ENCODE measurements around the gene FBXL17. TPM values are rescaled to one million over a fixed set of nuclear protein-coding genes. Genes with fewer than 3 reads are reported as not detected.

FBXL17 gene
- total and polyA plus RNA-seq, 2 of the 4 experiments (the other 2 are of a cell fraction) = 3.9 to 8.1 TPM

GRCh38 chr5:108264533-108264932 is 117.4 kb downstream of the FBXL17 start:
- no TSS peak for BruUV-seq (replicated peaks)
- intact Hi-C loops (cut with micrococcal nuclease) = no loop called here
- no CpG with 5 or more reads among the region's 2 CpGs for WGBS, 2 experiments (ENCODE audit: extremely low coverage in 2 of 2, insufficient read length in 1 of 2)

More at GRCh38 chr5:108264533-108264932, 117.4 kb downstream of the FBXL17 start:
- H2AK5ac ChIP-seq (ENCODE audit: low read depth, low read length) = no peak overlapping the region
- no peak overlapping the region for H3K9ac ChIP-seq (ENCODE audit: low read depth, low read length)
- H3K23ac ChIP-seq (ENCODE audit: low read depth, low read length) = no peak overlapping the region
- H4K20me1 ChIP-seq (ENCODE audit: insufficient read depth, low read length) = no peaks in the 10 kb centered on the region
- no peaks in the 10 kb centered on the region for H3K9me3 ChIP-seq (ENCODE audit: control insufficient read depth, insufficient read depth, low read length)
- DNase-seq (no peak), ATAC-seq (ENCODE audit: low read depth) (no peak)
- no peak overlapping the region for H3K4me3 ChIP-seq (ENCODE audit: insufficient read depth, low read depth, low read length)
- no peak overlapping the region for H2AFZ ChIP-seq (replicated peaks; ENCODE audit: low read length, poor library complexity)
- POLR2A ChIA-PET (ENCODE audit: unreplicated experiment) = no interaction called here
- H4K8ac ChIP-seq (ENCODE audit: low read depth in 2 of 2, low read length in 2 of 2) = no peak overlapping the region
- dilution Hi-C loops (cut with HindIII; ENCODE audit: low sequenced_read_pairs, unreplicated experiment) = no loop called here
- H4K91ac ChIP-seq (ENCODE audit: insufficient read depth, low read depth, low read length) = no peak overlapping the region
- H3K27me3 ChIP-seq (ENCODE audit: control insufficient read depth, insufficient read depth, low read length) = no peaks in the 10 kb centered on the region
- H4K5ac ChIP-seq (ENCODE audit: low read depth, low read length) = no peak overlapping the region
- no peak overlapping the region for H2AK9ac ChIP-seq (replicated peaks; ENCODE audit: low read depth, low read length, poor library complexity)
- TF ChIP-seq MAZ (IDR thresholded peaks at IDR 0.05; ENCODE audit: borderline replicate concordance, low read depth, low read length) (no peak), RAD21 (IDR thresholded peaks at IDR 0.05; ENCODE audit: low read length) (no peak), RFX5 (IDR thresholded peaks at IDR 0.05; ENCODE audit: low read depth, low read length) (no peak), CEBPB (IDR thresholded peaks at IDR 0.05; ENCODE audit: low read depth, low read length) (no peak), MXI1 (IDR thresholded peaks at IDR 0.05; ENCODE audit: borderline replicate concordance, low read depth, low read length) (no peak), CHD1 (IDR thresholded peaks at IDR 0.05; ENCODE audit: low read depth, low read length) (no peak), MAFK (IDR thresholded peaks at IDR 0.05; ENCODE audit: low read depth, low read length) (no peak), NFE2L2 (IDR thresholded peaks at IDR 0.05; ENCODE audit: low read depth, low read length) (no peak), ELK1 (IDR thresholded peaks at IDR 0.05; ENCODE audit: borderline replicate concordance, low read depth, low read length) (no peak), RCOR1 (IDR thresholded peaks at IDR 0.05; ENCODE audit: insufficient replicate concordance, low read length) (no peak), USF2 (IDR thresholded peaks at IDR 0.05; ENCODE audit: low read depth, low read length) (no peak), BHLHE40 (IDR thresholded peaks at IDR 0.05; ENCODE audit: low read depth, low read length) (no peak), POLR2A (IDR thresholded peaks at IDR 0.05; ENCODE audit: low read depth, low read length) (no peak), CTCF (conservative IDR thresholded peaks at IDR 0.05; ENCODE audit: low read depth, low read length) (no peak), SMC3 (IDR thresholded peaks at IDR 0.05; ENCODE audit: low read depth, low read length) (no peak), FOS (IDR thresholded peaks at IDR 0.05; ENCODE audit: low read depth, low read length) (no peak)
- in situ Hi-C loops (cut with MboI; ENCODE audit: low sequenced_read_pairs) = no loop called here
- no peak overlapping the region for H2BK120ac ChIP-seq (ENCODE audit: low read depth, low read length)
- H2BK5ac ChIP-seq (ENCODE audit: low read depth, low read length, poor library complexity, severe bottlenecking) = no peak overlapping the region
- H3K4me1 ChIP-seq (ENCODE audit: control insufficient read depth, insufficient read depth, low read length) = no peaks in the 10 kb centered on the region
- H2BK15ac ChIP-seq (ENCODE audit: low read depth, low read length) = no peak overlapping the region
- H3K4me2 ChIP-seq (ENCODE audit: low read depth, low read length) = no peak overlapping the region
- H3K14ac ChIP-seq (replicated peaks; ENCODE audit: low read depth, low read length) = no peak overlapping the region
- 0 out of 4 replicates have a peak, but pooled peaks cover 0 to 3% of the 10 kb centered on the region in 2 experiments for H3K79me1 ChIP-seq (ENCODE audit: low read depth in 1 of 2, low read length in 2 of 2)
- CTCF ChIA-PET = interaction anchor here (0.6 kb wide), 1 partner anchor 80 kb away, joined by 4 read pairs; no protein-coding TSS in a partner anchor
- no peak overlapping the region for H3K27ac ChIP-seq (ENCODE audit: insufficient read depth, low read length)
- H3K9me1 ChIP-seq (ENCODE audit: insufficient read depth, low read length) = no peaks in the 10 kb centered on the region
- H3K36me3 ChIP-seq (ENCODE audit: control insufficient read depth, insufficient read depth, low read length) = no peaks in the 10 kb centered on the region
- H2BK20ac ChIP-seq (ENCODE audit: low read depth, low read length) = no peak overlapping the region
- no peak overlapping the region for H3K4ac ChIP-seq (ENCODE audit: low read depth, low read length)
- no peak overlapping the region for H3K56ac ChIP-seq (ENCODE audit: extremely low read depth, insufficient read depth, low read length)
- no peak overlapping the region for H3K18ac ChIP-seq (ENCODE audit: low read depth, low read length)

Data from IMR-90 (cell line).